ENCODE results near the gene C21orf91. TPM values are rescaled to one million over a fixed set of nuclear protein-coding genes. Genes with fewer than 3 reads are reported as not detected.
"Not testable (repeated sequence)": the region's sequence is repeated elsewhere in the genome, so short reads cannot be mapped to it uniquely, and the experiment has no call there.

C21orf91 gene
- total and polyA plus RNA-seq, 2 experiments from 2014 or later = 11.2 to 12.7 TPM

DNA sequence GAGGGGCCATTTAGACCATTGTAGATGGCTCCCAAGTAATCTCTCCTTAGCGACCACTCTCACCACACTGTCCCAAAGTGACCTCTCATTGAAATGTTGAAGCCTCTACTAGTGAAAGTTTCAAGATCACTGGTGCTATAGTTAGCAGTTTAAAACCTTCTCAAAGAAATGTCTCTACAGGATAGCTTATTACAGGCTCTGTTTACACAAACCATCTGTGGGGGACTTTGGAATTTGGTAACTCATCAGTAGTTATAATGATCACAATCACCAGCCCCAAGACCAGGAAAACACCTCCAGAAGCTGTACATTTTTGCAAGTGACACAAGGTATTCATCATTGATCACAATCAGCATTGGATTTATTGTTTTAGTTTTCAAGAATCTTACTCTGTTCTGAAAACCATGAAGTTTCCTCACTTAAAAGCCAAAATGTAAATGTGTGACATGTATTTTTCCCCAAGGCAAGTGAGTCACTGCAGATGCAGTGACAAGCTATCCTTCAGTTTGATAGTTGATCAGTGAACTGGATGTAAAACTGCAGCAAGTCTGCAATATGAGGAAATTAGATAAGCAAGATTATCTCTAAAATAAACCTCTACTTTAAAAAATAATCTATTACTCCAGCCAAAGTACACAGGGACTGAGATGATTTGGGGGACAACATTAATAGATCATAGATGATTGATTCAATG lies 41.9 kb downstream of the C21orf91 start:
- Histone ChIP-seq H3K4me3 (no peak overlapping the region), H3K4me1 (ENCODE audit: low read depth) (no peaks in the 10 kb centered on the region), H3K36me3 (no peaks in the 10 kb centered on the region), H3K27me3 (no peaks in the 10 kb centered on the region), H3K9me3 (ENCODE audit: low read depth) (no peaks in the 10 kb centered on the region), H3K27ac (no peak overlapping the region)
- DNase-seq (ENCODE audit: low read depth in 1 of 2, low spot score in 1 of 2) = no peak
- TF ChIP-seq, protein P1, sequence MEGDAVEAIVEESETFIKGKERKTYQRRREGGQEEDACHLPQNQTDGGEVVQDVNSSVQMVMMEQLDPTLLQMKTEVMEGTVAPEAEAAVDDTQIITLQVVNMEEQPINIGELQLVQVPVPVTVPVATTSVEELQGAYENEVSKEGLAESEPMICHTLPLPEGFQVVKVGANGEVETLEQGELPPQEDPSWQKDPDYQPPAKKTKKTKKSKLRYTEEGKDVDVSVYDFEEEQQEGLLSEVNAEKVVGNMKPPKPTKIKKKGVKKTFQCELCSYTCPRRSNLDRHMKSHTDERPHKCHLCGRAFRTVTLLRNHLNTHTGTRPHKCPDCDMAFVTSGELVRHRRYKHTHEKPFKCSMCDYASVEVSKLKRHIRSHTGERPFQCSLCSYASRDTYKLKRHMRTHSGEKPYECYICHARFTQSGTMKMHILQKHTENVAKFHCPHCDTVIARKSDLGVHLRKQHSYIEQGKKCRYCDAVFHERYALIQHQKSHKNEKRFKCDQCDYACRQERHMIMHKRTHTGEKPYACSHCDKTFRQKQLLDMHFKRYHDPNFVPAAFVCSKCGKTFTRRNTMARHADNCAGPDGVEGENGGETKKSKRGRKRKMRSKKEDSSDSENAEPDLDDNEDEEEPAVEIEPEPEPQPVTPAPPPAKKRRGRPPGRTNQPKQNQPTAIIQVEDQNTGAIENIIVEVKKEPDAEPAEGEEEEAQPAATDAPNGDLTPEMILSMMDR (IDR thresholded peaks at IDR 0.05; ENCODE audit: low read depth, low read length) = no peak

DNA sequence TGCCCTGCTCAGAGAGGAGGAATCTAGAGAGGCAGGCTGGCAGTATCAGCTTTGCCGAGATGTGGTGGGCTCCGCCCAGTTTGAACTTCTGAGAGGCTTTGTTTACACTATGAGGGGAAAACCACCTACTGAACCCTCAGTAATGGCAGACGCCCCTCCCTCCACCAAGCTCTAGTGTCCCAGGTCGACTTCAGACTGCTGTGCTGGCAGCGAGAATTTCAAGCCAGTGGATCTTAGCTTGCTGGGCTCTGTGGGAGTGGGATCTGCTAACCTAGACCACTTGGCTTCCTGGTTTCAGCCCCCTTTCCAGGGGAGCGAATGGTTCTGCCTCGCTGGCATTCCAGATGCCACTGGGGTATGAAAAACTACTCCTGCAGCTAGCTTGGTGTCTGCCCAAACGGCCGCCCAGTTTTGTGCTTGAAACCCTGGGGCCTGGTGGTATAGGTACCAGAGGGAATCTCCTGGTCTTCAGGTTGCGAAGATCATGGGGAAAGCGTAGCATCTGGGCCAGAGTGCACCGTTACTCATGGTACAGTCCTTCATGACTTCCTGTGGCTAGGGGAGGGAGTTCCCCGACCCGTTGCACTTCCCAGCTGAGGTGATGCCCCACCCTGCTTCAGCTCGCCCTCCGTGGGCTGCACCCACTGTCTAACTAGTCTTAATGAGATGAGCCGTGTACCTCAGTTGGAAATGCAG lies 43.6 kb downstream of the C21orf91 start:
- no peaks in the 10 kb centered on the region for H3K27me3 ChIP-seq
- TF ChIP-seq, protein P1 (IDR thresholded peaks at IDR 0.05; ENCODE audit: low read depth, low read length) = no peak
- no peak overlapping the region for H3K27ac ChIP-seq
- no peak overlapping the region for H3K4me3 ChIP-seq
- DNase-seq (ENCODE audit: low read depth in 1 of 2, low spot score in 1 of 2) = no peak
- H3K4me1 ChIP-seq (ENCODE audit: low read depth) = no peaks in the 10 kb centered on the region
- no peaks in the 10 kb centered on the region for H3K9me3 ChIP-seq (ENCODE audit: low read depth)
- no peaks in the 10 kb centered on the region for H3K36me3 ChIP-seq

DNA sequence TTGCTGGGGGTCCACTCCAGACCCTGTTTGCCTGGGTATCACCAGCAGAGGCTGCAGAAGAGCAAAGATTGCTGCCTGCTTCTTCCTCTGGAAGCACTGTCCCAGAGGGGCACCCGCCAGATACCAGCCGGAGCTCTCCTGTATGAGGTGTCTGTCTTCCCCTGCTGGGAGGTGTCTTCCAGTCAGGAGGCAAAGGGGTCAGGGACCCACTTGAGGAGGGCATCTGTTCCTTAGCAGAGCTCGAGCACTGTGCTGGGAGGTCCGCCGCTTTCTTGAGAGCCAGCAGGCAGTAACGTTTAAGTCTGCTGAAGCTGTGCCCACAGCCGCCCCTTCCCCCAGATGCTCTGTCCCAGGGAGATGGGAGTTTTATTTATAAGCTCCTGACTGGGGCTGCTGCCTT lies 44.1 kb downstream of the C21orf91 start:
- H3K36me3 ChIP-seq; H3K27me3 ChIP-seq; H3K4me1 ChIP-seq (ENCODE audit: low read depth); H3K27ac ChIP-seq; H3K4me3 ChIP-seq; DNase-seq (ENCODE audit: low read depth in 1 of 2, low spot score in 1 of 2); H3K9me3 ChIP-seq (ENCODE audit: low read depth): not testable (repeated sequence)

DNA sequence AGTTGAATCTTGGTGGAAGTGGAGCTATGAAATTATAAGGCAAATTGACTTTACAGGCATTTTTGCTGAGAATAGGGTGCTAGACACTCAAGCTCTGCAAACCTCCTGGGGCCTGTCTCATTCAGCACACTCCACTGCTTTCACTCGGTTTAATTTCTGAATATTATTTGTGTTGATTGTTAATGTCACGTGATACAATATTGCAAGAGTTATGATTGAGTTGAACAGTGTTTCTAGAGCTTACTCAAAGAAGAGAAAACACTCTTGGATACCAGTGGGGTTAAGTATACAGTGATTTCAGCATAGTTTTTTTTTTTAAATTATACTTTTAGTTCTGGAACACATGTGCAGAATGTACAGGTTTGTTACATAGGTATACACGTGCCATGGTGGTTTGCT lies 49.7 kb downstream of the C21orf91 start:
- Histone ChIP-seq H3K4me1 (ENCODE audit: low read depth) (no peaks in the 10 kb centered on the region), H3K9me3 (ENCODE audit: low read depth) (no peaks in the 10 kb centered on the region), H3K4me3 (no peak overlapping the region), H3K27ac (no peak overlapping the region), H3K27me3 (no peaks in the 10 kb centered on the region), H3K36me3 (no peaks in the 10 kb centered on the region)
- no peak for DNase-seq (ENCODE audit: low read depth in 1 of 2, low spot score in 1 of 2)
- TF ChIP-seq, protein P1 (IDR thresholded peaks at IDR 0.05; ENCODE audit: low read depth, low read length) = no peak

DNA sequence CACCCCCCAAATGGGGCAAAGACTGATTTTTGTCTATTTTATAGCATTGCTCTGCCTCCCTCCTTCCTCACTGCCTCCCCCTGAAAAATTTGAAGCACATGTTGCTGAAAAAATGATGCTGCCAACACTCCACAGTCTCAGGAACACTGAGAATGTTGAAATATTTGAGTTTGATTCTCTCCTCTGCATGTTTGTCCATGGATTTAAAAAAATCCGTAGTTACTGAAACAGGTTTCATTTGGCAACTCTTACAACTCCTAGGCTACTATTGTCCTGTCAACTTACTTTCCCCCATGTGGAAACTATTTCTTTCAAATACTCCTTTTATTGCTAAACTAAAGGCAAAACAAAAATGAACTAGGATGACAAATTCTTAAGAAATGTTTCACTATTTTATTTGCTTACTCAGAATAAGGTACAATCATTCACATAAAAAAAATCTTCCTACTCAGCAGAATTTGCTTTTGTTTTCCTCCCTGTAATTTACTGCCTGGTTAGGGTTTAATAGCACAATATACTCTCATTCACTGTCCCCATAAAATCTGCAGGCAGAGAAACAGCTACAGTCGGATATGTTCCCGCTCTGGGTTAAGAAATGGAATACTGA lies 50.2 kb downstream of the C21orf91 start:
- Histone ChIP-seq H3K27me3 (no peaks in the 10 kb centered on the region), H3K36me3 (no peaks in the 10 kb centered on the region), H3K4me3 (no peak overlapping the region), H3K27ac (no peak overlapping the region), H3K4me1 (ENCODE audit: low read depth) (no peaks in the 10 kb centered on the region), H3K9me3 (ENCODE audit: low read depth) (no peaks in the 10 kb centered on the region)
- TF ChIP-seq, protein P1 (IDR thresholded peaks at IDR 0.05; ENCODE audit: low read depth, low read length) = no peak
- DNase-seq (ENCODE audit: low read depth in 1 of 2, low spot score in 1 of 2) = no peak

DNA sequence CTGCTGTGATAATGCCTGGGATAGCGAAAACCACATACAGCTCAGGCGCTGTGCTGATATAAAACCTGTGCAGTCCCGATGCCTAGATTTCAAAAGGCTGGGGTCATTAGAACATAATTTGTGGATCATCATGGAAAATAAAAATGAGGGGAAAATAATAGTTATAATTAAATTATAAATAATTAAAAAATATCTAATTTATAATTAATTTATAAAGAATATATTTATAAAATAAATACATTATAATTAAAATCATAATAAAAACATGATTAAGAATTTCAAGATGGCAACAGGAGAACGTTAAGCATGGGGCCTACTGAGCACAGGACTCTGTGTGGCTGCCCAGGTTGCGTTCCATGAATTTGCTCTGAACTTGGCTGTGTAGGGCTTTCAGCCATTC lies 53.9 kb downstream of the C21orf91 start:
- H3K4me1 ChIP-seq (ENCODE audit: low read depth) = no peaks in the 10 kb centered on the region
- H3K4me3 ChIP-seq = no peak overlapping the region
- H3K36me3 ChIP-seq = no peaks in the 10 kb centered on the region
- H3K27ac ChIP-seq = no peak overlapping the region
- H3K9me3 ChIP-seq (ENCODE audit: low read depth) = no peaks in the 10 kb centered on the region
- DNase-seq (ENCODE audit: low read depth in 1 of 2, low spot score in 1 of 2) = no peak
- H3K27me3 ChIP-seq = no peaks in the 10 kb centered on the region
- TF ChIP-seq, protein P1 (IDR thresholded peaks at IDR 0.05; ENCODE audit: low read depth, low read length) = no peak

Data from cardiac muscle cell (in vitro differentiated cells and primary cell).